NCI-H460 (cell line): ENCODE results near the gene COPS8. TPM values are rescaled to one million over a fixed set of nuclear protein-coding genes. Genes with fewer than 3 reads are reported as not detected.

Source experiments
- DNase-seq: peaks from one replicate; pipeline ENCODE4 v3.0.0-alpha.2; 2016; ENCODE audit warnings: low read depth; ENCODE audit errors: extremely low read depth
- total RNA-seq: library from RNA; depleted of rRNA; stranded (reverse); fragments of >200 nt; shearing (Covaris generic); gene quantifications from 2 replicates; pipeline ENCODE4 v1.2.3, GENCODE V29; 2014

COPS8 gene
- total RNA-seq, 1 experiment from 2014 or later: 153 TPM

DNA sequence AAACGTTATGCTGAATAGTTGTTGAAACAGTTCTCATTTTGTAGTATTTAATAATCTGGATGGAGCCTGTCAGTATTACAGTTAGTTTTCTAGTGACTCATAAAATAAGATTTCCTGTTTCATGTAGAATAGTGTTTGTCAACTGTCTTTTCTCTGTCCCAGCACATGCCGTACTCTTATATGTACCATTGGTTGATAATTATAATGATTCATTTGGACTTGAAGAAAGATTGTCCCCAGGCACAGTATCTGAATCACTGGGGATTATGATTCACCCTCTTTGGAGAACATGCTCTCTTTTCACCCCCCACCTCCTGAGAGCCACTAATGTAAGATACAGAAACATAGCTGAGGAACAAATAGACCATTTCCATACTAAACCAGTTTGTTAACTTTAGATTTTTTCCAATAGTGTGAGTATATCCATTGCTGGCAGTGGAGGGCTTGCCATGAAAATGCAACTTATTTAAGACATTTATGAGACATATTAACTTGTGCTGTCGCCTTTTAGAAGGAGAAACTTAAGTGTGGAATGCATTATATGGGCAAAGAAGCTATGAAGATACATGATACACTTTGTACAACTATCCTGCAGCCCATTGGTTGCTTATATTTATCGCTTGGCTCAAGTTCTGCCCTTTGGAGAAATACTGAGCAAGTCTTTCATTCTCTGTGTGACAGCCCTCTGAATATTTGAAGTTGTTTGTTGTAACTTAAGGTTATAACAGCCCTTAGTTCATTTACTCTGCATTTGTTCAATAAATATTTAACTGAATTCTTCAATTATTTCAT, 12.4 kb downstream of the COPS8 start:
- DNase-seq: no peak

- DNase-seq: no peak
Measured at GRCh38 chr2:237099804-237100203, 14.1 kb downstream of the COPS8 start.

DNA sequence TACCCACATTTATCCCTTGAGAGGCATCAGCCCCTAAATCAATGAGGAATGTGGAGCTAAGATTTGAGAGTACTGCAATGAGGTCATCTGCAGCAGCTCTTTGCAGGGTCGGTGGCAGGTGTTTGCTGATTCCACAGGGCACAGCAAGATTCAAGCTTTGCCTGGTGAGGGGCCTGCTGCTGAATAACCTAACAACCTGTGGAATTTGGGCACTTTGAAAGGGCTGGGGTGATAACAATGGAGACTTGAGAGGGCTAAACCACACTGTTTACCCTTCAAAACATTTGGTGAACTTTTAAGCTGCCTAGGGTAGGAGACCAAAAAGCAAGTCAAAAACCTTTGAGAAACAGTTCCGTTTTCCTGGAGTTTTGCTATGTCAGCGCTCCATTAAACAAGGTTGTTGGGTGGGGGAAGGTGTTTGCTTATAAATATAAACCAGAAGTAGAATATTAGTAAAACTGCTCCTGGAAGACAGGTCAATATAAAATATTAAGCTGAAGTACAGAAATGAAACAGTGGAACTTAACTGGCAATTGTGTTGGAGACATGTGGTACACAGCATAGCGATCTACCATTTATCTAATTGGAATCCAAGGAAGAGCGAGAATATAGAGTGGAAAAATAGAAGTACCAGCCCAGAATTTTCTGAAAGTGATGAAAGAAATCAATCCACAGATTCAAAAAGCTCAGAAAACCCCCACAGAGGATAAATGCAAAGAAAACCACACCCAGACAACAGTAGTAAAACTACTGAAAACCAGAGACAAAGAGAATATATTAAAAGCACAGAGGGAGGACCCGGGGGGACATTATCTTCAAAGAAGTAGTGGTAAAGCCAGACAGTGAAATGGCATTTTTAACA, 15.7 kb downstream of the COPS8 start:
- no peak for DNase-seq

- no peak for DNase-seq
Measured at GRCh38 chr2:237102428-237102827, 16.7 kb downstream of the COPS8 start.

DNA sequence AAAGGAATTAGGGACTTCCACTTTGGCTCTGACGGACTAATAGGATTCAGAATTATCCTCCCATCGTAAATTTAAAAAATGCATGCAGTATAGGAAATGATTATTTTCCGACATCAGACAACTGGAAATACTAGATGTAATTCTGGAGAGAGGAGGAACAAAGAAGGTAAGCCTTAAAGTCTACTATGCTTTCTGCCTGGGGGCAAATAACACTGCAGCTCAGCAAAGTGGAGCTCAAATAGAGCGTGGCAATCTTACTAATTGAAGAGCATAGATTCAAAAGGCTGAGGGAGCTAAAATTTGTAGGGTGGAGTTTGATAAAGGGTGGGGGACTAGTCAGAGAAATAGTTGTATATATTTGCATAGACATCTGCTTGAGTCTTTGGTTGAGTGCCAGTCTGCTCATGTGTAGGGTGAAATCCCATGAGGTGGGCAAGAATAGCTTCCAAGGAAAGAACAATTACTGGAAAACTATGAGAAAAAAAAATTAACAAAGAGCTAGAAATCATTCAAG, 23.8 kb downstream of the COPS8 start:
- no peak for DNase-seq

GRCh38 chr2:237113026-237113795, 27.5 kb downstream of the COPS8 start:
- DNase-seq: no peak

GRCh38 chr2:237115870-237116269, 30.2 kb downstream of the COPS8 start:
- no peak for DNase-seq

DNA sequence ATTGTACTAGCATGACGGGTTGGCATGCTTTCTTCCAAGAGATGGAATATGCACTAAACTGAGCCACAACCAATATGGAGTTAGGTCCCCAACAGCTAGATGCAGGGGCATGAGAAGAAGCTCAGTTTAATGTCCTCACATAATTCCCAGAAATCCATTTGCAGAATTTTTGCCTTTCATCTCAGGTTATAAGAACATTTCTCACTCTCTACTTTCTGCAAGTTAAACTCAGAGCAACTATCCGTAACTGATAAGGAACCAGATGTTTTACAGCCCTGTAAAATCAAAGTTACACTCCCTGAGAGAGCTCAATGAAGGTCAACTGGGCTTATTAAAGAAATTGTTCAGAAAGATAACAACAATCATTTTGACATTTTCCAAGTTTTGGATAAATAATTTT, 30.7 kb downstream of the COPS8 start:
- no peak for DNase-seq

DNA sequence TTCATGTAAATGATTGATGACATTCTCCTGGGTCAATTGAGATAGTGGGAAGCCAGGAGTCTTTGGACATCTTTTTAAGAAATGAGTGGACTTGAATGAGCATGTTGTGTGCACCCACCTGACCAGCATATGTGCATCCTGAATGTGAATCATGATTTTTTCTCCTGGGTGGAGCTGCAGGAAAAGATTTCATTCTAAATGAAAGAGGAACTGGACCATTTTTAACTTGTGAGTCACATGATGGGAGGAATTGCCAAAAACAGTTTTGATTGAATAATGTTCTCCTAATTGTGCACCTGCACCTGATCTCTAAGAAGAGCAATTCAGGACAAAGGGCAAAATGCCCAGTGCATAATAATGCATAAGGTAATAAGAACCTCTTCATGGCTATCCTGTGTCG, 32.3 kb downstream of the COPS8 start:
- no peak for DNase-seq

DNA sequence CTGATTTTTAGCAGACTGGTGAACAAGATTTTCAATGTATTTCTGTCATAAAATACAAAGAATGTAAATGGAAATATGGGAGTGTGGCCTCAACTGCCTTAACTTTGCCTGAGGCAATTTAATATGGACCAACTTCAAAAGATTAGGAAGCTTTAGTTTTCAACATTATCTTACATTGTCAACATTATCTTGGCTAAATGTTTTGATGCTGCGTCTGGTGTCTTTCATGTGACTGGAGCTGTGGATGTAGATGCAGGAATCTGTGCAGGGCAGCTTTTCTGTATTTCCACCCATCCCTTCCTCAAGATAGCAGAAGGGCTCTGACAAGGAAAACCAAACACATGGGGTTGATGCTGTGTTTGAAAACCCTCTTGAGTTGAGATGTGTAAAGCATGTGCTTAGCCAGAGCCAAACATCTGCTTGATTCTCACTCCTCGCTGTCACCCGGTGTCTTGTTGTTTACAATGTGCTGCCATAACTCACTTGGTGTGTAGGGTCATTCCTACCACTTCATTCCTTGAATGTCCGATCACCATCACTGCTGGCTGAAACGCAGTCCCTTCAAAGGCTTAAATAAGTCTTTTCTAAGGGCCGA, 33.0 kb downstream of the COPS8 start:
- no peak for DNase-seq

- DNase-seq: no peak
Measured at GRCh38 chr2:237120916-237121315, 35.2 kb downstream of the COPS8 start.

DNA sequence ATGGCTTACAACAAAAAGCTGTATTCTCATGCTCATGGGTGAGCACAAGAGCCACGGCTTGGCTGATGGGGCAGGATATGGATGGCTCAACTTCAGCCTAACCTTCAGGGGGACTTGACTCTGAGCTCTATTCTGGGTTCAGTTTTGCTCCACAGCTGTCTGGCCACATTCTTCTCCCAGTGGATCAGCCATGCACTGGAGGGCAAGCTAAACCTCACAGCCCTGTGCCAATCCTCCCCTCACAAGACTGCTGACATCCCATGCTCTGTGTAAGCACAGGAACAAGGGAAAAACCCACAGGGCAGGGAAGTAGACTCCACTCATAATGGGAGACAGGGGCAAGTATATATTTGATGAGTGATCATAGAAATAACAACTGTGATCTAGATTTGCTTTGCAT, 35.6 kb downstream of the COPS8 start:
- no peak for DNase-seq

GRCh38 chr2:237122214-237122666, 36.6 kb downstream of the COPS8 start:
- DNase-seq: peak; percentile 75

- DNase-seq: no peak
Measured at GRCh38 chr2:237124820-237125219, 39.1 kb downstream of the COPS8 start.

DNA sequence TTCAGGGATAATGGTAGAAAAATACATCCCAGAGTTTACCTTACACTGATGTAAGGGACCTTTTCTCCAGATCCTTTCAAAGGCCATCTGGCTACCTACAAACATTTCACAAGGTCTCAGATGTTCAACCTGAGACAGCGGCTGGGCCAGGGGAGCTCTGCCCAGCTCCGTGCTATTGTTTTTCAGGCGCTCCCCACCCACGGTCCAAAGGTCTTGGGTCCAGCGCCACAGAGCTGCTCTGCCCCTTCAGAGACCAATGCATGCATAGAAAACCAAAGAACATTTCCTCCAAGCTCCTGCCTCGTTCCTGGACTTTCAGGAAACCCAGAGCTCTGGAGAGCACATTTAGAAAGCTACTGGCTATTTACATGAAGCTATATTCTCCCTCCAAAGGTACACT, 40.3 kb downstream of the COPS8 start:
- no peak for DNase-seq

GRCh38 chr2:237126519-237127174, 41.0 kb downstream of the COPS8 start:
- DNase-seq: no peak

- DNase-seq: peak; percentile 85
Measured at GRCh38 chr2:237128026-237128703, 42.5 kb downstream of the COPS8 start.

- no peak for DNase-seq
Measured at GRCh38 chr2:237128845-237129592, 43.3 kb downstream of the COPS8 start.
